Upper lobe of right lung (tissue), 1 donor: ENCODE data around the gene SLC39A9. TPM values are rescaled to one million over a fixed set of nuclear protein-coding genes. Genes with fewer than 3 reads are reported as not detected.

ENCODE experiments used
- ATAC-seq: fragments of 200-7000 bp; cut with Tn5 transposase; one replicate; pipeline ENCODE4 v1.9.1; 2020; ENCODE audit warnings: mild to moderate bottlenecking, moderate library complexity
- DNase-seq: peaks from one replicate; pipeline ENCODE4 v3.0.0-alpha.2; 2020
- H3K27ac ChIP-seq: fragments of 200-600 bp; one replicate; pipeline ENCODE4 v1.8.0; 2022
- H3K27me3 ChIP-seq: fragments of 200-600 bp; one replicate; pipeline ENCODE4 v1.8.0; 2022; ENCODE audit warnings: mild to moderate bottlenecking
- H3K36me3 ChIP-seq: fragments of 200-600 bp; one replicate; pipeline ENCODE4 v1.8.0; 2022
- H3K4me1 ChIP-seq: fragments of 200-600 bp; one replicate; pipeline ENCODE4 v1.8.0; 2022
- H3K4me3 ChIP-seq: fragments of 200-600 bp; one replicate; pipeline ENCODE4 v1.8.0; 2022; ENCODE audit warnings: mild to moderate bottlenecking
- H3K9me3 ChIP-seq: fragments of 200-600 bp; one replicate; pipeline ENCODE4 v1.8.0; 2022
- intact Hi-C: fragments of 100-400 bp; cut with DNase I; formaldehyde crosslinking; loops from one replicate; pipeline ENCODE4 v1.11.0; 2022
- total RNA-seq: library from RNA; stranded (reverse); fragmentation: NEBNext Ultra II Directional; extraction: Animal tissue kit (Norgen Biotek cat#: 25700); gene quantifications from one replicate; pipeline ENCODE4 v1.2.1, GENCODE V29; 2021
- TF ChIP-seq, protein P1 (sequence below): fragments of 200-600 bp; IDR thresholded peaks from one replicate; pipeline ENCODE4 v1.8.0; 2022; ENCODE audit warnings: antibody characterized with exemption
- donor health status: DM: no; HTN: yes; CAD: no; lungs with severe emphysema.

The SLC39A9 gene
- total RNA-seq, 1 donor from 2014 or later, result 55.6 TPM

DNA sequence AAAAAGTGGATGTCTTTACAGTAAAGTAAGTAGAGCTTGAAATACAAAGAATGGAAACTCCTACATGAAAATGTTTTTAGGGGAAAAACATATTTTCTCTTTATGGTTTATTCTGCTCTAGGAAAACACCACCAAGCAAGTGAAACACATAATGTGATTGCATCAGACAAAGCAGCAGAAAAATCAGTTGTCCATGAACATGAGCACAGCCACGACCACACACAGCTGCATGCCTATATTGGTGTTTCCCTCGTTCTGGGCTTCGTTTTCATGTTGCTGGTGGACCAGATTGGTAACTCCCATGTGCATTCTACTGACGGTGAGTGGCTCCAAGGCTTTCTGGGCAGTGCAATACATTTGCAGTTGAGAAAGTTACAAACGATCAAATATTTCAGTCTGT, 43.5 kb downstream of the SLC39A9 start:
- Histone ChIP-seq H3K27me3 (no peaks in the 10 kb centered on the region), H3K4me1 (no peaks in the 10 kb centered on the region), H3K36me3 (peaks cover 29% of the 10 kb centered on the region), H3K9me3 (no peaks in the 10 kb centered on the region), H3K4me3 (no peak overlapping the region), H3K27ac (no peak overlapping the region)
- intact Hi-C loops, result no loop called here
- DNase-seq, result no peak
- ATAC-seq, result no peak
- TF ChIP-seq, protein P1, sequence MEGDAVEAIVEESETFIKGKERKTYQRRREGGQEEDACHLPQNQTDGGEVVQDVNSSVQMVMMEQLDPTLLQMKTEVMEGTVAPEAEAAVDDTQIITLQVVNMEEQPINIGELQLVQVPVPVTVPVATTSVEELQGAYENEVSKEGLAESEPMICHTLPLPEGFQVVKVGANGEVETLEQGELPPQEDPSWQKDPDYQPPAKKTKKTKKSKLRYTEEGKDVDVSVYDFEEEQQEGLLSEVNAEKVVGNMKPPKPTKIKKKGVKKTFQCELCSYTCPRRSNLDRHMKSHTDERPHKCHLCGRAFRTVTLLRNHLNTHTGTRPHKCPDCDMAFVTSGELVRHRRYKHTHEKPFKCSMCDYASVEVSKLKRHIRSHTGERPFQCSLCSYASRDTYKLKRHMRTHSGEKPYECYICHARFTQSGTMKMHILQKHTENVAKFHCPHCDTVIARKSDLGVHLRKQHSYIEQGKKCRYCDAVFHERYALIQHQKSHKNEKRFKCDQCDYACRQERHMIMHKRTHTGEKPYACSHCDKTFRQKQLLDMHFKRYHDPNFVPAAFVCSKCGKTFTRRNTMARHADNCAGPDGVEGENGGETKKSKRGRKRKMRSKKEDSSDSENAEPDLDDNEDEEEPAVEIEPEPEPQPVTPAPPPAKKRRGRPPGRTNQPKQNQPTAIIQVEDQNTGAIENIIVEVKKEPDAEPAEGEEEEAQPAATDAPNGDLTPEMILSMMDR, result no peak

DNA sequence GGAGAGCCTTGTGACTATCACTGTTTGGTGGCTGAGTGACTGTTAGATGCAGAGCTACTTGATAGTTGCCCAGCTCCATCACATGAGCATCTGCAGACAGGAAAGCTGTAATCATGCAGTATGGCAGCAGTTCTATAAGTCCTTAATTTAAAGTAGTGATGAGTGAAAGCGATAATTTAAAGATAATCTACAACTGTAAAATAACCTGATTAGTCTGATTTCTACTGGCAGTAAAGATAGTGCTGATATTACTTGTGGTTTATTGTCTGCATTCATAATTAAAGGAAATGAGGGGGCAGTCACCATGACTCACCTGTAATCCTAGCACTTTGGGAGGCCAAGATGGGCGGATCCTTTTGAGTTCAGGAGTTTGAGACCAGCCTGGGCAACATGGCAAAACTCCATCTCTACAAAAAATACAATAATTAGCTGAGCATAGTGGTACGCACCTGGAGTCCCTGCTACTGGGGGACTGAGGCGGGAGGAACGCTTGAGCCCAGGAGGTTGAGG, 44.9 kb downstream of the SLC39A9 start:
- TF ChIP-seq, protein P1, result no peak
- H3K27me3 ChIP-seq, result no peaks in the 10 kb centered on the region
- no peak overlapping the region for H3K27ac ChIP-seq
- H3K9me3 ChIP-seq, result no peaks in the 10 kb centered on the region
- intact Hi-C loops, result no loop called here
- peaks cover 29% of the 10 kb centered on the region for H3K36me3 ChIP-seq
- no peak for DNase-seq
- ATAC-seq, result no peak
- no peaks in the 10 kb centered on the region for H3K4me1 ChIP-seq
- H3K4me3 ChIP-seq, result no peak overlapping the region

DNA sequence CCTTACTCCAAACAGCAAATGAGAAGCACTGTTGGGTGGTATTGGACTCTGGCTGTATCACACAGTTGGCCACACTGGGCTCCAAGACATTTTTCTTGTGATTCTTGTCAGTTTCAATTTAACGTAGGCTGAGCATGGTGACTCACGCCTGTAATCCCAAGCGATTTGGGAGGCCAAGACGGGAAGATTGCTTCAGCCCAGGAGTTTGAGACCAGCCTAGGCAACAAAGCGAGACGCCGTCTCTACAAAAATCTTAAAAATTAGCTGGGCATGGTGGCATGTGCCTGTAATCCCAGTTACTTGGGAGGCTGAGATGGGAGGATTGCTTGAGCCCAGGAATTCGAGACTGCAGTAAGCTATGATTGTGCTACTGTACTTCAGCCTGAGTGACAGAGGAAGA, 50.7 kb downstream of the SLC39A9 start:
- no peaks in the 10 kb centered on the region for H3K27me3 ChIP-seq
- TF ChIP-seq, protein P1, result no peak
- no peak overlapping the region for H3K27ac ChIP-seq
- H3K9me3 ChIP-seq, result no peaks in the 10 kb centered on the region
- no peak overlapping the region for H3K4me3 ChIP-seq
- intact Hi-C loops, result no loop called here
- ATAC-seq (no peak), DNase-seq (no peak)
- H3K36me3 ChIP-seq, result peaks cover 3% of the 10 kb centered on the region
- H3K4me1 ChIP-seq, result no peaks in the 10 kb centered on the region

DNA sequence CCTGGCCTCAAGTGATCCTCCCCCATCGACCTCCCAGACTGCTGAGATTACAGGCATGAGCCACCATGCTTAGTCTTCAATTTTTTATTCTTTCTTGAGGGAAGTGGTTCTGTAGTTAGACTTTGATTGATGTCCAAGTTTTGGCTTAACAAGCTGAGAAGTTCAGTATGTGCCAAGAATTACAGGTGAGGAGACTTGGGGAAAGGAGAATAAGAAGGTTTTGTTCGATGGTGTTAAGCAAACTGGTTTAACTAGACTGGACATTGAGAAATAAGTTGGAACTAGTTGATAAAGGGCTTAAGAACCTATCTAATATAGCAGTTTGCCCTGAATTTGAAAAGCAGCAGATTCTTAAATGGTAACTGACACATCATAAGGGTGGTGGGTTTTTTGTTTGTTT, 53.4 kb downstream of the SLC39A9 start:
- Histone ChIP-seq H3K27ac (no peak overlapping the region), H3K27me3 (no peaks in the 10 kb centered on the region), H3K9me3 (no peaks in the 10 kb centered on the region), H3K4me1 (no peaks in the 10 kb centered on the region), H3K4me3 (no peak overlapping the region), H3K36me3 (peaks cover 16% of the 10 kb centered on the region)
- intact Hi-C loops, result no loop called here
- TF ChIP-seq, protein P1, result no peak
- DNase-seq (no peak), ATAC-seq (no peak)

DNA sequence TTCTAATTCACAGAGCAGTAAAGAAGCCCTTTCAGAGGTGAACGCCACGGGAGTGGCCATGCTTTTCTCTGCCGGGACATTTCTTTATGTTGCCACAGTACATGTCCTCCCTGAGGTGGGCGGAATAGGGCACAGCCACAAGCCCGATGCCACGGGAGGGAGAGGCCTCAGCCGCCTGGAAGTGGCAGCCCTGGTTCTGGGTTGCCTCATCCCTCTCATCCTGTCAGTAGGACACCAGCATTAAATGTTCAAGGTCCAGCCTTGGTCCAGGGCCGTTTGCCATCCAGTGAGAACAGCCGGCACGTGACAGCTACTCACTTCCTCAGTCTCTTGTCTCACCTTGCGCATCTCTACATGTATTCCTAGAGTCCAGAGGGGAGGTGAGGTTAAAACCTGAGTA, 59.9 kb downstream of the SLC39A9 start:
- Histone ChIP-seq H3K27me3 (no peaks in the 10 kb centered on the region), H3K4me3 (no peak overlapping the region), H3K27ac (no peak overlapping the region), H3K4me1 (no peaks in the 10 kb centered on the region), H3K36me3 (peaks cover 47% of the 10 kb centered on the region), H3K9me3 (no peaks in the 10 kb centered on the region)
- TF ChIP-seq, protein P1, result no peak
- DNase-seq (no peak), ATAC-seq (no peak)
- intact Hi-C loops, result no loop called here

DNA sequence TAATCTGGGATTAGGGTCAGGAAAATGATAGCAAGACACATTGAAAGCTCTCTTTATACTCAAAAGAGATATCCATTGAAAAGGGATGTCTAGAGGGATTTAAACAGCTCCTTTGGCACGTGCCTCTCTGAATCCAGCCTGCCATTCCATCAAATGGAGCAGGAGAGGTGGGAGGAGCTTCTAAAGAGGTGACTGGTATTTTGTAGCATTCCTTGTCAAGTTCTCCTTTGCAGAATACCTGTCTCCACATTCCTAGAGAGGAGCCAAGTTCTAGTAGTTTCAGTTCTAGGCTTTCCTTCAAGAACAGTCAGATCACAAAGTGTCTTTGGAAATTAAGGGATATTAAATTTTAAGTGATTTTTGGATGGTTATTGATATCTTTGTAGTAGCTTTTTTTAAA, 60.6 kb downstream of the SLC39A9 start:
- Histone ChIP-seq H3K36me3 (peaks cover 47% of the 10 kb centered on the region), H3K27ac (no peak overlapping the region), H3K27me3 (no peaks in the 10 kb centered on the region), H3K9me3 (no peaks in the 10 kb centered on the region), H3K4me3 (no peak overlapping the region), H3K4me1 (no peaks in the 10 kb centered on the region)
- ATAC-seq, result peak; percentile 79
- no peak for DNase-seq
- TF ChIP-seq, protein P1, result no peak
- intact Hi-C loops, result no loop called here
